ES-I3 (cell line): ENCODE results near the gene SEC61A1.

ENCODE experiments used
- H3K36me3 ChIP-seq: 2 replicates; pipeline ENCODE4 v1.6.1; 2013; ENCODE audit warnings: mild to moderate bottlenecking, low read length, control low read depth, moderate library complexity; ENCODE audit not compliant: insufficient read depth
- H3K4me1 ChIP-seq: 2 replicates; pipeline ENCODE4 v1.6.1; 2013; ENCODE audit warnings: mild to moderate bottlenecking, control low read depth, low read length; ENCODE audit not compliant: insufficient read depth
- H3K9ac ChIP-seq: 2 replicates; pipeline ENCODE4 v1.6.1; 2013; ENCODE audit warnings: low read depth, mild to moderate bottlenecking, low read length, moderate library complexity
- H3K9me3 ChIP-seq: 2 replicates; pipeline ENCODE4 v1.6.1; 2013; ENCODE audit warnings: mild to moderate bottlenecking, low read length, moderate library complexity; ENCODE audit not compliant: control insufficient read depth, insufficient read depth

SEC61A1 gene

DNA sequence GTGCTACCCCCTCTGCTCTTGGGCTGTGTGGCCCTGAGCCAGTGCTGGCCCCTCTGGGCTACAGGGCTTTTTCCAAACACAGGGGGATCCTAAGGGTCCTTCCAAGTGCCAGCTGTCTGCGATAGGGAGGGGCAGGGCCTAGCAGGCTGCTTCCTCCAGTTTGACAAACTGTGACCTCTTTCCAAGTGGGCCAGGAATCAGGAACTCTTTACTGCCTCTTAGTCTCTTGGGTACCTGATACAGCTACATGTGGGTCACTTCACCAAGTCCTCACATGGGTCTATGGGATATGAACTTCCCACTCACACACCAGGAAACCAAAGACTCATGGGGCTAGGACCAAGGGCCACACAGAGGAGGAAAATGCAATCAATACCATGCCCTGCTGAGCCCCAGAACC, 25.4 kb downstream of the SEC61A1 start:
- Histone ChIP-seq H3K9ac (no peak overlapping the region), H3K4me1 (peaks cover 5% of the 10 kb centered on the region; the same call in 1 of the 2 replicates), H3K9me3 (no peaks in the 10 kb centered on the region), H3K36me3 (peaks cover 11% of the 10 kb centered on the region; the same call in 1 of the 2 replicates)

DNA sequence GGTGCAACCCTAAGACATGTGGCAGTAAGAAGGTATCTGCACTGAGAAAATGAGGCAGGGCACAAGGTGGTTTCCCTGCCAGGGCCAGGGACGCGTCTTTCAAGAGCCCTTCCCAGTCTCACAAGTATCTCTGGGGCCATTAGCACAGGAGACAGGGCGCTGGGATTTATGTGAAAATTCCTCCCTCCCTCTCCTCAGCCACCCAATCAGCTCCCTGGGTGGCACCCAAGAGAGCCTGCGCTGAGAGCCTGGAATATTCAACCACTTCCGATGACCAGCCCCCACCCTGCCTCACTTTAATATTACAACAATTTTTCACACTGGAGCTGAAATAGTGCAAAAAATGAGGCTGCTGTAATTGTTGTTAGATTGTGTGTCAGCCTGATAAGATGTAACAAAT, 26.1 kb downstream of the SEC61A1 start:
- H3K36me3 ChIP-seq: peaks cover 11% of the 10 kb centered on the region; the same call in 1 of the 2 replicates
- no peak overlapping the region for H3K9ac ChIP-seq
- H3K9me3 ChIP-seq: no peaks in the 10 kb centered on the region
- peaks cover 5% of the 10 kb centered on the region; the same call in 1 of the 2 replicates for H3K4me1 ChIP-seq

DNA sequence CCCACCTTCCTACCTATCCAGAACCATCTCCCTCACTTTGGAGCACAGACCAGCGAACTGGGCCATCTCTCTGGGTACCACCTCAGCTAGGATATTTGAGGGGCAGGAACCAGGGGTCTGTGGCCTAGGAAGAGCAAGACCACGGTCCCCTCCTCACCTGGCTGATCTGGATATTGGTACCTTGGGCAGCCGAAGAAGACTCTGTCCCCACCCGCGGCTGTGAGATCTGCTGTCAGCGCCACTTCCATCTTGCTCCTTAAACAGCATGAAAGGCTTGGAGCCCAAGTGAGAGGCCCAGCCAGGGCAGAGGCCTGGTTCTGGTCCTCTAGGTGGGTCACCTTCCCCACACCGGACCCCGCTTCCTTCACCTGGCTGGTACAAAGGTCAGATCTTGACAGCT, 26.6 kb downstream of the SEC61A1 start:
- Histone ChIP-seq H3K4me1 (peaks cover 5% of the 10 kb centered on the region; the same call in 1 of the 2 replicates), H3K36me3 (peaks cover 11% of the 10 kb centered on the region; the same call in 1 of the 2 replicates), H3K9me3 (no peaks in the 10 kb centered on the region), H3K9ac (no peak overlapping the region)

DNA sequence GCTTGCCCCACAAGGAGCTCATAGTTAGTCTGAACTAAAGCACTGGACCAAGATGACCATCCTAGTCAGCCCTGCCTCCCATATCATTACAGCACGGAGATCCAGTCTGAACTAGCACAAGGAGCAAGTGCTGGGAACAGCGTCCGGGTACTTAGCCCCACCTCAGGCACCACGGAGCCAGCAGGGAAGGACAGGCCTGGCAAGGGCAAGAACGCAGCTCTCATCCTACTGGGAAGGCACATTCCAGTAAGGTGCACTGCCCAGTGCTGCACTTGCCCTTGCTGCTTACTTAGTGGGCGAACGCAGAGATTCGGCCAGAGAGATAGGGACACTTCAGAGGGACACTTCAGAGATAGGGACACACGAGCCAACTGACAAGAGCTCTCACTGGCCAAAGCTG, 27.6 kb downstream of the SEC61A1 start:
- H3K9ac ChIP-seq: no peak overlapping the region
- H3K4me1 ChIP-seq: peaks cover 5% of the 10 kb centered on the region; the same call in 1 of the 2 replicates
- peaks cover 11% of the 10 kb centered on the region; the same call in 1 of the 2 replicates for H3K36me3 ChIP-seq
- no peaks in the 10 kb centered on the region for H3K9me3 ChIP-seq

DNA sequence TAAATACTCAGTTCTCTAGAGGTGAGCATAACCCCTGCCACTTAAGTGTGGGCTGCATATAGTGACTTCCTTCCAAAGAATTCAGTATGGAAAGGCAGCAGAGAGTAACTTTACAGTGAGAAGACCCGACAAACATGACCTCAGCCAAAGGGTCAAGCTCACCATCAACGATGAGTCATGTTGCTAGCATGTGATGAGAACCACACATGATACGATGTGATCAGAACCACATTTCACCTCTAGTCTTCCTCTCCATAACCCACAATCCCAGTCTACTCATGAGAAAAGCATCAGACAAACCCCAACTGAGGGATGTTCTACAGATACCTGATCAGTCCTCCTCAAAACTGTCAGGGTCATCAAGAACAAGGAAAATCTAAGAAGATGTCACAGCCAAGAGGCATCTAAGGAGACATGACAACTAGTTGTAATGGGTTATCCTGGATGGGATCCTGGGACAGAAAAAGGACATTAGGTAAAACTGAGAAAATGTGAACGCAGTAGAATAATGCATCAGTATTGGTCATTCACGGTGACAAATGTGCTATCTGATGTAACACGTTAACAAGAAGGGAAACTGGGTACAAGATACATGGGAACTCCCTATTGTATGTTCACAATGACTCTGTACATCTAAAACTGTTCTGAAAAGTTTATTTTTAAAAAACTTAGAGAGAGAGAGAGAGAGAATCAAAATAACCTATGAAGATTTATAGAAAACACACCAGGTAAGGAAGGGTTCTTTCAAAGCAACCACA, 28.3 kb downstream of the SEC61A1 start:
- Histone ChIP-seq H3K4me1 (peaks cover 5% of the 10 kb centered on the region; the same call in 1 of the 2 replicates), H3K36me3 (peaks cover 11% of the 10 kb centered on the region; the same call in 1 of the 2 replicates)

DNA sequence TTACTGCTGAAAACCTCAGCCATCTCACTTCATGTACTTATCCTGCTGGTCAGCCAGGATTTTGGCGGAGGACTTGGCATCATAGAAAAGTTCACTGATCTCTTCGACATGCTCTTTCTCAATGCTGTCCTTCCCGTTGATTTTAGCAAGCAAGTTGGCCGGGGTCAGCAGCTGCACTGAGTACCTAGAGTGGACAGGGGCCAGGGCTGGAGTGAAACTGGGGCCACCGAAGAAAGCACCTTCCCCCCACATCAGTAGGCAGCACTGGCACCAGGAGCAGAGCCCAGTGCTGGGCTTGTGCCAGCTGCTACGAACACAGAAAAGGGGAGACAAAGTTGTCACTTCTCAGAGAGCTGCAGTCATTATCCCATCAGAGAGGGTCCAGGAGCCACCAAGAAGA, 29.0 kb downstream of the SEC61A1 start:
- Histone ChIP-seq H3K36me3 (peaks cover 11% of the 10 kb centered on the region; the same call in 1 of the 2 replicates), H3K9me3 (no peaks in the 10 kb centered on the region), H3K9ac (no peak overlapping the region), H3K4me1 (peaks cover 5% of the 10 kb centered on the region; the same call in 1 of the 2 replicates)

More for the DNA sequence above, 28.3 kb downstream of the SEC61A1 start:
- Histone ChIP-seq H3K9ac (no peak overlapping the region), H3K9me3 (no peaks in the 10 kb centered on the region)

DNA sequence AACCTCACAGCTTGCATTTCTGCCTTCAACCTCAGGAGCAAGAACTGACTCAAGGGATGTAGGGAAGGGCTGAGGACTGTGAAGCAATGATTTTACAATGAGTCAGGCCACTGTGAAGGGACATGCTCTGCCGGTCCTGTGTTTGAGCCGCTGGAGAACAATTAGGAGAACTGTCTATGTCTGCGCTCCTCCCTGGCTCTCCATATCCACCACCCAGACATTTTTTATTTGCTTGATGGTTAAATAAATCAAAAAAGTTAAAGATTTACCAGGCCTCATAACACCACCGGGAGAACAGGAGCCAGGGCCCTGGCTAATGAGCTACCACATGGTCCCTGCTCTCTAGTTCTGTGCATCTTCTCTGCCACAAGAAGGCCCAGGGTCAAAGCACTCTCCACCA, 29.6 kb downstream of the SEC61A1 start:
- Histone ChIP-seq H3K36me3 (peaks cover 11% of the 10 kb centered on the region; the same call in 1 of the 2 replicates), H3K9ac (no peak overlapping the region), H3K4me1 (peaks cover 5% of the 10 kb centered on the region; the same call in 1 of the 2 replicates), H3K9me3 (no peaks in the 10 kb centered on the region)

DNA sequence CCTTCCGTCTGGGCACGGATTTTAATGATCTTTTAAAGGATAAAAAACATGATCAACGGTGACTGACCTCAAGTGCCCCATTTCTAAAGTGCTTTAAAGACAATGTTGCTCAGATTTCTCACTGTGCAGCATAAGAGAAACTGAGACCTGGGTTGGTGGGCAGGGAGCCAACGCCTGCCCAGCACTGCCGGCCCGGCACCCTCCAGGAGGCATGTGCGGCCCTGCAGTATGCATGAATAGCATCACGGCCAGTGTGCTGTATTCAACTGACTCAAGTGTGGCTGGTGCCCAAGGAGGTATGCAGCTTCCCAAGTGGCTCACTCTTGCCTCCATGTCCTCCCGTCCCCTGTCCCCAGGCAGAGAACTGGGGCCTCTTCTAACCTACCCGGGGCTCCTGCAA, 30.3 kb downstream of the SEC61A1 start:
- Histone ChIP-seq H3K36me3 (peaks cover 13% of the 10 kb centered on the region; the same call in 1 of the 2 replicates), H3K9ac (no peak overlapping the region), H3K9me3 (no peaks in the 10 kb centered on the region), H3K4me1 (peaks cover under 1% of the 10 kb centered on the region; the same call in 1 of the 2 replicates)

DNA sequence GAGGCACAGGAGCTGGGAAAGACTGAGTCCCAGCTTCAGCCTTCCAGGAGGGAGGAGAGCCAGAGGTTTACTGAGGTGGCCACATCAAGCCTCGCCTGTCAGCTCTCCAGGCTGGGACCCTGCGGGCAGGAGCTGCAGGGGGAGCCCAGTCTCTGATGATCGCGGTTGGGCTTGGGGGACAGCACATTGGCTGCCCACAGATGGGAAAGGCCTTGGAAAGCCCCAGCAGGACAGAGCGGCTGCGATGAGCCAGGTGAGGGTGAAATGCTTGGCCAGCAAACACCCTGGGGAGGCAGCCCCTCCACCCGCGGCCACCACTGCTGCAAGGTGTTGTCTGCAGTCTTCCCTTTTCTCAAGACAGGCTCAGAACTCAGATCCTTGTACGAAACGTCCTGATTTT, 31.2 kb downstream of the SEC61A1 start:
- no peaks in the 10 kb centered on the region for H3K4me1 ChIP-seq
- H3K9ac ChIP-seq: no peak overlapping the region
- peaks cover 15% of the 10 kb centered on the region; the same call in 1 of the 2 replicates for H3K36me3 ChIP-seq
- H3K9me3 ChIP-seq: no peaks in the 10 kb centered on the region

DNA sequence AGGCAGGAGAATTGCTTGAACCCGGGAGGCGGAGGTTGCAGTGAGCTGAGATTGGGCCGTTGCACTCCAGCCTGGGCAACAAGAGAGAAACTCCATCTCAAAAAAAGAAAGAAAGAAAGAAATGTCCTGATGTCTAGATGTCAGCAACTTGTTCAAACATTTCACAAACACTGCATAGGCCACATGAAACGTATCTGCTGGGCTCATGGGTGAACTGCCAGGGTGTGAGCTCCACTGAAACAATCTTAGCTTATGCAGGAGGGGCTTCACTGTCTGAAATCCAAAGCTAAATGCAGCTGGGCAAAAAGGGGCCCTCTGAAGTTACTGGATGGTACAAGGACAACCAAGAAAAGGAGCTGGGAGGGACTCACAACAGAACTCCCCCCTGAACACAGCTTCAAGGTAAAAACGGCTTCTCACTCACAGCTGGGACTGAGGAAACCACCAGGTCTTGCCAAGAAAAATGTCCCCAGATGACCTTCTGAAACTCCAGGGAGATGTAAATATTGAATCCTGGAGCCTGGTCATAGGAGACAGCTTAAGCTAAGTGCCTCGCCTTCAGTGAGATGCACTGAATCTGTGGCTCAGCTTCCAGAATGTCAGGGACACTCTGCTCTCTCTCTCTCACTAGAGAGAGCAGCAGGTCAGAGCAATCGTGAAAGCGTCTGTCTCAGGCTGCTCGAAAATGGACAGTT, 31.9 kb downstream of the SEC61A1 start:
- Histone ChIP-seq H3K4me1 (no peaks in the 10 kb centered on the region), H3K9me3 (no peaks in the 10 kb centered on the region), H3K36me3 (peaks cover 15% of the 10 kb centered on the region; the same call in 1 of the 2 replicates), H3K9ac (no peak overlapping the region)

DNA sequence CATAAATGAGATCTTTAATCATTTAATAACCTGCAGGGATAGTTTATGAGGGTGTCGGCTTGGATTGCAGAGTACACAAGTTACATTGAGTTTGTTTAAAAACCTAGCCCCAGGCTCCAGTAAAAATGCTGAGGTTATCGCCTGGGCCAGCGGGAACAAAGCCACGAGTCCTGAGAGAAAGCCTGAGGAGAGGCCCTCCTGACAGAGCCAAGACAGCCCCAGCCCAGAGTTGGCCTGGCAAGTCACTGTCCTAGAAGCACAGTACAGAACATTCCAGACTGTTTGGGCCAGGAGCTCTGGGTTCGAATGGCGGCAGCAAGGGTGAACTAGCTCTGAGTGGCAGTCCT, 32.4 kb downstream of the SEC61A1 start:
- Histone ChIP-seq H3K9ac (no peak overlapping the region), H3K4me1 (no peaks in the 10 kb centered on the region), H3K9me3 (no peaks in the 10 kb centered on the region), H3K36me3 (peaks cover 15% of the 10 kb centered on the region; the same call in 1 of the 2 replicates)

DNA sequence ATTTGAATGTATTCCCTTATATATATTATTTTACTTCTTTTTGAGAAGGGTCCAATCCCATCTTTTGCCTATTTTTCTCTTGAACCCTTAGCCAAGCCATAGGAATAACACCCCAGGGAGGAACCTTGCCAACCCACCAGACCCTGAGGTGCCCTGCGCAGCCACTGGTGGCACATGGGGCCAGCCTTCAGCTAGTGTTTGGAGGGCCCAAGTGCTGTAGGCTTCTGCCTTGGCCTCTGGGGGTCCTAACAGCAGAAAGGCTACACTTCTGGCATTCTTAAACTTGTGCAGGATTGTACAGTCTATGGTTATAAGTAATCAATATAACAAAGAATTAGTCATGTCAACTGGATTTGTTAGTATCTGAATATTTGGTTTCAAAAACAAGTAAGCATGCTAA, 36.9 kb downstream of the SEC61A1 start:
- H3K9ac ChIP-seq: no peak overlapping the region
- H3K36me3 ChIP-seq: peaks cover 14% of the 10 kb centered on the region
- H3K4me1 ChIP-seq: peaks cover 4% of the 10 kb centered on the region; the same call in 1 of the 2 replicates
- no peaks in the 10 kb centered on the region for H3K9me3 ChIP-seq

DNA sequence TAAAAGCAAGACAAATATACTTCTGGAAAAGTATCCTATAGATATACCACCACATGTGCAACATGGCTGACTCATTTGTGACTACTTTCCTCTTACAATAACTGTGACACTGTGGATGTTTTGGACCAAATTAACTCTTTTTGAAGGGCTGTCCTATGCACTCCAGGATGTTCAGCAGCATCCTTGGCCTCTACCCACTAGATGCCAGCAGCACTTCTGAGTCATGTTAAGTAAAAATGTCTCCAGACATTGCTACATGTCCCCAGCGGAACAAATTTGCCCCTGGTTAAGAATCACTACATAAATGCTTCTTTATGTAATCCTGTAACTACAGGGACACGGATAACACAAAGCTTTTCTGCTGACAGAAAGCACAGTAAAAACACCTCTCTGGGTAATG, 39.3 kb downstream of the SEC61A1 start:
- H3K4me1 ChIP-seq: peaks cover 21% of the 10 kb centered on the region
- no peak overlapping the region for H3K9ac ChIP-seq
- peaks cover 14% of the 10 kb centered on the region for H3K36me3 ChIP-seq
- H3K9me3 ChIP-seq: no peaks in the 10 kb centered on the region

DNA sequence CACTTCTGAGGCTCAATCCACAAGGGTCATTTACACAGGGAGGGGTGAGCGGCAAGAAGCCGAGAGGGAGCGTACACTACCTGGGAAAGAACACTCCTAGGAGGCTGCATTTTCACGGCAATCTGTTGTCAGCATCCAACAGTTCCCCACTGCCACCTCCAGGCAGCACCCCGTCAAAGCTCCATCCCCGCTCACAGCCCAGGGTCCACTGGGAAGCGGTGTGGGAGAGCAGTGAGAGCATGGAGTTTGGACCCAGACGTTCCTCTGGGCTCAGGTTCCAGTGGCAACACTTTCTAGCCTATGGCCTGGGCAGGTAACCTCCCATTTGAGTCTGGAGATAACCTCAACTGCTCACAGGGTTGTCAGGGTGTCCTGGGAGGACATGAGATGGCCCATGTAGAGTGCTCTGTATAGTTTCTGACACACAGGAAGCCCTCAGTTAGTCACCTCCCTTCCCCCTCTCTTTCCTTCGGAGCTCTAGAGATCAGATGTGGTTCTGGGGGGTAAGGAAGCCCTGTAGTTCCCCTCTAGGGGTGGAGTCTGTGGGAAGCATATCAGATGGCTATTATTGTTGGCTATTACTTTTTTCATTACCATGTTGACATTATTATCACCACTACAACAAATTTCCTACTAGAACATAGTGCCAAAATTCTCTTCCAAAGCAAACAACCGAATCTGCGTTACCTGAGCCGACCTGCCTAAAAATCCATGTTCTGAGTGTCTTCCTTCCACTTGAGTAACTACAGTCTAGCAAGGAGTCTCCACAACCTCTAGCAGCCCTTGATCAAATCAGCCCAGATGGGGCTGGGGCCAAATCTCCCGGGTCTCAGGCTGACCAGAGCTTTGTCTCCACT, 42.3 kb downstream of the SEC61A1 start:
- Histone ChIP-seq H3K9ac (no peak overlapping the region), H3K9me3 (no peaks in the 10 kb centered on the region), H3K4me1 (peaks cover 35% of the 10 kb centered on the region), H3K36me3 (peaks cover 27% of the 10 kb centered on the region)
